ENCODE measurements around the gene GORASP1. TPM values are rescaled to one million over a fixed set of nuclear protein-coding genes. Genes with fewer than 3 reads are reported as not detected.

Gene GORASP1
- total RNA-seq, 2 experiments from 2014 or later, result 51.5 to 59.9 TPM

DNA sequence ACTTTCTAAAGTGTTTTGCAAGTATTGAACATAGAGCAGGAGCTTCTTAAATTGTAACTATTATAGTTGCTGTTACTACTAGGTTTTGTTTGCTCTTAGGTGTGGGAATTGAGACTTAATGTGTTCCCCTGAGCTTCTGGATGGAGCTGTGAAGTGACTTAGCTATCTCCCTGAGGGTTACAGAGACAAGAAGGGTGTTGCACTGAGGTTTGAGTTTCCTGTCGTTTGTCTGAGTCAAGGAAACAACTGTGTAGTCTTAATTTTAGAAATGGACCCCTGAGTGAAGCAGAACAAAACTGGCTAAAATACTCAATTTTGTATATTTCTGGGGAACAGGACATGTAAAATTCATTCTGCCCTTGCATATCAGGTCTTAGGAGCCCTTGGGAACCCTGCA lies 20.5 kb upstream of the GORASP1 start:
- Histone ChIP-seq H3K4me3 (ENCODE audit: low read depth, low read length, poor library complexity, severe bottlenecking) (no peak overlapping the region), H3K36me3 (ENCODE audit: insufficient read depth, low read length) (peaks cover 3% of the 10 kb centered on the region; the same call in 1 of the 2 replicates), H3K27ac (ENCODE audit: low read depth, low read length, poor library complexity, severe bottlenecking) (peak overlapping the region; percentile 22), H4K20me1 (ENCODE audit: insufficient read depth, low read length) (no peaks in the 10 kb centered on the region), H3K9me2 (ENCODE audit: insufficient read depth, low read length) (no peaks in the 10 kb centered on the region), H2AFZ (ENCODE audit: low read length) (no peak overlapping the region), H3K9me3 (ENCODE audit: low read length) (no peaks in the 10 kb centered on the region), H3K4me1 (ENCODE audit: insufficient read depth, low read length, poor library complexity, severe bottlenecking) (peaks cover 52% of the 10 kb centered on the region), H3K79me2 (ENCODE audit: insufficient read depth, low read depth, low read length) (no peaks in the 10 kb centered on the region), H3K4me2 (ENCODE audit: low read length) (peak overlapping the region; percentile 38)
- BruUV-seq (replicated peaks), result no TSS peak
- no peak for TF ChIP-seq CTCF (conservative IDR thresholded peaks at IDR 0.05; ENCODE audit: low read length)
- TF ChIP-seq EZH2phosphoT487 (IDR thresholded peaks at IDR 0.05; ENCODE audit: borderline replicate concordance, low read depth, low read length), result no peak
- intact Hi-C loops (cut with micrococcal nuclease; ENCODE audit: unreplicated experiment), result loop anchor here (2.0 kb wide), 1 partner anchor 53 kb away; no protein-coding TSS in a partner anchor
- ChIA-PET CTCF (ENCODE audit: unreplicated experiment) (interaction anchor here (1.0 to 2.2 kb wide), 4 partner anchors 13 to 164 kb away, joined by 3 to 8 read pairs (median 5); no protein-coding TSS in a partner anchor), POLR2A (interaction anchor here (1.2 to 2.5 kb wide), 5 partner anchors 10 to 77 kb away, joined by 3 to 11 read pairs (median 4); no protein-coding TSS in a partner anchor)
- peak; percentile 41 for DNase-seq (ENCODE audit: low spot score)

DNA sequence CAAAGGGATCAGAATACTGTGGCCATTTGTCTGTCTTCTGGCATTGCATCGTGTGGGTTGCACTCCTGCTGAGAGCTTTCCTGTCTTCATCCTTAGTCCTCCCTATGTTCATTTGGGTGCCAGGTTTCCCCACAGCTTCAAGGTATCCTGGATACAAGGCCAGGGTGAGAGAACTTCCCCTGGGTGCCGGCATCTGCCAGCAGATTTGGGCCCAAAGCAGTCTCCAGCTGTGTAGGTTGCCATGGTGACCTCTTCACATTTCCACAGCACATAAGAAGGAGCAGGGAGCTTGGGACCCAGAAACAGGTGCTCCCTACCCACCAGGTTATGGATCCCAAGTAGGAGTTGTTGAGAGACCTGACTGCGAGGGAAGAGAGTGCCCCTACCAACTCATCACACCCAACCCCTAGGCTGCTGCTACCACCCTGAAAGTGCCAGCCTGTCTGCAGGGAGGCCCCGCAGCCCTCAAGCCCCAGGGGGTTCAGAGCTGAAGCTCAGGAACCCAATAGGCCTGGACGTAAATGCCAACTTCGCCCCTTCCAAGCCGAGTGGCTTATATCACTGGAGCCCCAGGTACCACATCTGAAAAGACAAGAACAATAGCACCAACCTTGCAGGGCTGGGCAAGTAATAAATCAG lies 20.0 kb upstream of the GORASP1 start:
- Histone ChIP-seq H3K9me2 (ENCODE audit: insufficient read depth, low read length) (no peaks in the 10 kb centered on the region), H3K4me2 (ENCODE audit: low read length) (peak overlapping the region; percentile 38), H3K9me3 (ENCODE audit: low read length) (no peaks in the 10 kb centered on the region), H4K20me1 (ENCODE audit: insufficient read depth, low read length) (no peaks in the 10 kb centered on the region), H2AFZ (ENCODE audit: low read length) (no peak overlapping the region), H3K36me3 (ENCODE audit: insufficient read depth, low read length) (peaks cover 3% of the 10 kb centered on the region; the same call in 1 of the 2 replicates), H3K4me1 (ENCODE audit: insufficient read depth, low read length, poor library complexity, severe bottlenecking) (peaks cover 57% of the 10 kb centered on the region), H3K27ac (ENCODE audit: low read depth, low read length, poor library complexity, severe bottlenecking) (peak overlapping the region; percentile 22), H3K79me2 (ENCODE audit: insufficient read depth, low read depth, low read length) (no peaks in the 10 kb centered on the region), H3K4me3 (ENCODE audit: low read depth, low read length, poor library complexity, severe bottlenecking) (no peak overlapping the region)
- POLR2A ChIA-PET, result interaction anchor here (0.7 to 2.5 kb wide), 10 partner anchors 9 to 165 kb away, joined by 3 to 11 read pairs (median 3); no protein-coding TSS in a partner anchor
- no TSS peak for BruUV-seq (replicated peaks)
- intact Hi-C loops (cut with micrococcal nuclease; ENCODE audit: unreplicated experiment), result loop anchor here (2.0 kb wide), 1 partner anchor 53 kb away; no protein-coding TSS in a partner anchor
- no peak for DNase-seq (ENCODE audit: low spot score)
- CTCF ChIA-PET (ENCODE audit: unreplicated experiment), result interaction anchor here (0.6 to 2.2 kb wide), 7 partner anchors 9 to 165 kb away, joined by 3 to 8 read pairs (median 5); no protein-coding TSS in a partner anchor
- TF ChIP-seq CTCF (conservative IDR thresholded peaks at IDR 0.05; ENCODE audit: low read length) (no peak), EZH2phosphoT487 (IDR thresholded peaks at IDR 0.05; ENCODE audit: borderline replicate concordance, low read depth, low read length) (no peak)

Data from OCI-LY7 (cell line).